CD8-positive, alpha-beta memory T cell (primary cell): ENCODE data around the gene GPSM1. TPM values are rescaled to one million over a fixed set of nuclear protein-coding genes. Genes with fewer than 3 reads are reported as not detected.

ENCODE experiments used
- CTCF ChIA-PET: fragments of 350-600 bp; sonication (Branson Sonifier 250); formaldehyde crosslinking; loops from one replicate; lab custom pipeline; 2021; ENCODE audit warnings: antibody characterized with exemption; lab: Charles Lee
- POLR2A ChIA-PET: fragments of 350-600 bp; sonication (Branson Sonifier 250); formaldehyde crosslinking; loops from one replicate; lab custom pipeline; 2021; ENCODE audit warnings: antibody characterized with exemption; lab: Charles Lee
- DNase-seq, 5 donors: peaks; one replicate each; pipeline versions ENCODE4 v3.0.0 to v3.0.0-alpha.2; 2020 to 2022; ENCODE audit warnings: mixed read lengths in 1 of 5
- H3K27ac ChIP-seq: one replicate; pipeline ENCODE4 v1.7.0; 2013; ENCODE audit warnings: low read depth, mild to moderate bottlenecking, low read length, moderate library complexity
- H3K27me3 ChIP-seq: 2 replicates; pipeline ENCODE4 v1.7.0; 2013; ENCODE audit warnings: low read length, mild to moderate bottlenecking; ENCODE audit not compliant: insufficient read depth, poor library complexity, severe bottlenecking
- H3K36me3 ChIP-seq: 2 replicates; pipeline ENCODE4 v1.7.0; 2013; ENCODE audit warnings: mild to moderate bottlenecking, low read length, moderate library complexity; ENCODE audit not compliant: insufficient read depth
- H3K4me1 ChIP-seq: 2 replicates; pipeline ENCODE4 v1.7.0; 2013; ENCODE audit warnings: mild to moderate bottlenecking, low read length, moderate library complexity; ENCODE audit not compliant: insufficient read depth
- H3K4me3 ChIP-seq: 2 replicates; pipeline ENCODE4 v1.7.0; 2013; ENCODE audit warnings: mild to moderate bottlenecking, low read length
- H3K9me3 ChIP-seq: 2 replicates; pipeline ENCODE4 v1.7.0; 2013; ENCODE audit warnings: mild to moderate bottlenecking, low read length
- H3K27ac Mint-ChIP-seq, 8 donors: one replicate each; pipeline ENCODE4 v1.8.0; 2020 to 2021; ENCODE audit warnings: mixed read lengths in 8 of 8, mild to moderate bottlenecking in 6 of 8, inconsistent platforms in 3 of 8, moderate library complexity in 3 of 8
- H3K27me3 Mint-ChIP-seq, 2 donors: one replicate each; pipeline ENCODE4 v1.8.0; 2020 to 2021; ENCODE audit warnings: mixed read lengths in 2 of 2, mild to moderate bottlenecking in 1 of 2, moderate library complexity in 1 of 2
- H3K36me3 Mint-ChIP-seq, 3 donors: one replicate each; pipeline ENCODE4 v1.8.0; 2020 to 2021; ENCODE audit warnings: mixed read lengths in 3 of 3, inconsistent platforms in 1 of 3, mild to moderate bottlenecking in 1 of 3
- H3K4me1 Mint-ChIP-seq, 3 donors: one replicate each; pipeline ENCODE4 v1.8.0; 2020 to 2021; ENCODE audit warnings: mixed read lengths in 3 of 3, inconsistent platforms in 1 of 3, mild to moderate bottlenecking in 1 of 3
- H3K4me3 Mint-ChIP-seq, 7 donors: one replicate each; pipeline ENCODE4 v1.8.0; 2020 to 2021; ENCODE audit warnings: mixed read lengths in 7 of 7, mild to moderate bottlenecking in 6 of 7, moderate library complexity in 4 of 7, inconsistent platforms in 2 of 7
- H3K9me3 Mint-ChIP-seq, 5 donors: one replicate each; pipeline ENCODE4 v1.8.0; 2020 to 2022; ENCODE audit warnings: mixed read lengths in 5 of 5, mild to moderate bottlenecking in 3 of 5, moderate library complexity in 2 of 5, inconsistent platforms in 1 of 5
- polyA plus RNA-seq: library from polyadenylated mRNA; unstranded; fragments of 300-500 nt; fragmentation: Illumina TruSeq; gene quantifications from one replicate; pipeline ENCODE4 v1.2.3, GENCODE V29; 2021
- total RNA-seq, 2 experiments: library from RNA; stranded (reverse); gene quantifications; one replicate each; pipeline ENCODE4 v1.2.3, GENCODE V29; 2021

Gene GPSM1
- total and polyA plus RNA-seq, 3 experiments from 2014 or later = 1.7 to 7.5 (median 6.8) TPM

DNA sequence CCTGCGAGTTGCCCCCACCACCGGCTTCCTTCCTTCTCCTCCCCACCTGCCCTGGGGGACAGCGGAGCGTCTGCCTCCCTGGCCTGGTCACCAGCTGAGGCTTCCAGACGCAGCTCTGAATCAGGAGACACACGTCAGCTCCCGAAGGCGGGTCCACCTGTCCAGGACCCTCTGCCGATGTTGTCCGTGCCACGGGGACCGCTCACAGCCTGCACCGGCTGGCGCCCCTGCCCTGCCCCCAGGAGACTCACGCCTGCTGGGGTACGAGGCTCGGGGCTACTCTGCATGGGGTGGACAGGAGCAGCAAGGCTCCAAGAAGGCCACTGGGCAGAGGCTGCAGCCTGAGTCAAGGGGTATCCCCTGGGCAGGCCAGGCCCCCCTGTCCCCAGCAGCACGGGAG, 21.5 kb upstream of the GPSM1 start:
- peaks cover 4 to 7% (median 5%) of the 10 kb centered on the region in 3 donors for H3K4me1 Mint-ChIP-seq
- H3K9me3 ChIP-seq = no peaks in the 10 kb centered on the region

DNA sequence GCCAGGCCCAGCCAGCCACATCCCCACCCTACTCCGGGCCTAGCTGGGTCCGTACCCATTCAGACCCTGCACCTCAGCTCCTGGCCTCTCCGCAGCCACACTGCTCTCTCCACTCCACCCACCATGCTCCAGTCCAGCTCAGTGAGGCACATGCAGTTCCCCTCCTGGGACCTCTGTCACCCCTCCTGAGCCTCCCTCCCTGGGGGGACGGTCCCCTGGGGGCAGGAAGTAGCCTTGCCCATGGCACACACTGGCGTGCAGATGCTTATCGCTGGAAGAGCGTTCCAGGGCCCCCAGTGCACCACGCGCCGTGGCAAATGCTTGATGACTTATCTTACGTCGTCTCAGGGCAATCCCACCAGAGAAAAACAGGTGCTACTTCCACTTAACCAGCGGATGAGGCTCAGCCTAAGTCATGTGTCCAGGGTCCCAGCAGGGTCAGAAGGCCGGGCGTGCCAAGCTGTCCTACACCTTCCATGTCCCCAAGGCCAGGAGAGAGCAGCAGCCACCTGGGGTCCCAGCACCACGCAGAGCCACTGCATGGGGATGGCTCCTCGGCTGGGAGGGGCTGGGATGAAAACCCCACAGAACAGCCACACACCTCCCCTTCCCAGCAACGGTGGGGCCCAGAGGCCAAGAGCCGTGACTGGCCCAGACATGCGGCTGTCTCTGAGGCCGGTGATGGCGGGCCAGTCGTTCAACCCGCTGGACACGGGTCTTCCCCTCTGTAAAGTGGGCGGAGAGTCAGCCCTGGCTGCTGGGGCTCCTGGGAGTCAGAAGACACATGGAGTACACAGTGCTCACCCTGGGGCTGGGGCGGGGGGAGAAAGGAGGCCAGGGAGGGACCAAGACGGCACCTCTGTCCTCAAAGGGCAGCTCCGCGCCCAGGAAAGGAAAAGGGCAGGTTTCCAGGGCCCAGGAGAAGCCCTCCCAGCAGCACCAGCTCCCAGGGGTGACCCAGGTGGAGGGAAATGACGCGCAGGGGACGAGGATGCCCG, 20.8 kb upstream of the GPSM1 start:
- Mint-ChIP-seq H3K4me3 (peak overlapping the region in 1 of 7 donors; percentile 4), H3K9me3 (no peaks in the 10 kb centered on the region), H3K27ac (peak overlapping the region in 1 of 8 donors; percentile 40), H3K4me1 (peaks cover 4 to 7% (median 5%) of the 10 kb centered on the region in 3 donors), H3K36me3 (no peaks in the 10 kb centered on the region), H3K27me3 (peaks cover 0 to 2% of the 10 kb centered on the region in 2 donors)
- ChIA-PET CTCF (no interaction called here), POLR2A (no interaction called here)
- no peak overlapping the region for H3K4me3 ChIP-seq
- H3K36me3 ChIP-seq = no peaks in the 10 kb centered on the region
- no peaks in the 10 kb centered on the region for H3K9me3 ChIP-seq
- H3K27me3 ChIP-seq = no peaks in the 10 kb centered on the region
- no peak for DNase-seq
- H3K4me1 ChIP-seq = no peaks in the 10 kb centered on the region
- no peak overlapping the region for H3K27ac ChIP-seq

More for the DNA sequence above, 21.5 kb upstream of the GPSM1 start:
- H3K27ac Mint-ChIP-seq = no peak overlapping the region
- CTCF ChIA-PET = no interaction called here
- Histone ChIP-seq H3K27ac (no peak overlapping the region), H3K4me3 (no peak overlapping the region), H3K4me1 (no peaks in the 10 kb centered on the region), H3K27me3 (no peaks in the 10 kb centered on the region), H3K36me3 (no peaks in the 10 kb centered on the region)
- H3K4me3 Mint-ChIP-seq = no peak overlapping the region
- POLR2A ChIA-PET = no interaction called here
- H3K27me3 Mint-ChIP-seq = peaks cover 0 to 2% of the 10 kb centered on the region in 2 donors
- no peaks in the 10 kb centered on the region for H3K9me3 Mint-ChIP-seq
- DNase-seq = no peak
- H3K36me3 Mint-ChIP-seq = no peaks in the 10 kb centered on the region

DNA sequence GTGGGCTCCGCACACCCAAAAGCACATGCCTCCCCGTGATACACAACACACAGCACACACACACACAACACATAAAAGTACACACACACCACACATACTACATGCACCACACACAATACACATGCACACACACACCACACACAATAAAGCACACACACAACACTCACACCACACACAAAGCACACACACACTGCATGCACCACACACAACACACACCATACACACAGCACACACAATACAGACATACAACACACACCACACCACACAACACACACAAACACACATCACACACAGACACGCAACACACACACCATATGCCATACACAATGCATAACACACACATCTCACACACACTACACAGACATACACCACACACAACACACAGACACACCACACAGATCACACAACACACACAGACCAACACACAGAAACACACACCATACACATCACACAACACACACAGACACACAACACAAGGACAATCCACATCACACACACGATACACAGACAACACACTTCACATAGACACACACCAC, 20.1 kb upstream of the GPSM1 start:
- no peak overlapping the region for H3K4me3 Mint-ChIP-seq

DNA sequence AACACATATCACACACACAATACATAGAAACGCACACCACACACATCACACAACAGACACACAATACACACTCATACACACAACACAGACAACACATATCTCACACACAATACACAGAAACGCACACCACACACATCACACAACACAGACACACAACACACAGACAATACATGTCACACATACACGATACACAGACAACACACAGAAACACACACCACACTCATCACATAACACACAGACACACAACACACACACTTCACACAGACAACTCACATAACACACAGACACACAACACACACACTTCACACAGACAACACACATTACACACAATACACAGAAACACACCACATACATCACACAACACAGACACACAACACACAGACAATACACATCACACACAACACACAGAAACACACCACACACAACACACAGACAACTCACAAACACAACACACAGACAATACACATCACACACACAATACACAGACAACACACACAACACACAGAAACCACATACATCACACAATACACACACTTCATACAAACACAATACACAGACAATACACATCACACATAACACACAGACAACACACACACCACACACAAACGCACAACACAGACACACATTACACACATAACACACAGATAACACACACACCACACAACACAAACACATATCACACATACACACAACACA, 19.2 kb upstream of the GPSM1 start:
- no peaks in the 10 kb centered on the region for H3K36me3 Mint-ChIP-seq
- ChIA-PET POLR2A (no interaction called here), CTCF (no interaction called here)
- no peaks in the 10 kb centered on the region for H3K9me3 Mint-ChIP-seq
- no peaks in the 10 kb centered on the region for H3K27me3 ChIP-seq
- H3K27ac ChIP-seq = no peak overlapping the region
- no peak for DNase-seq
- H3K27ac Mint-ChIP-seq = no peak overlapping the region
- no peaks in the 10 kb centered on the region for H3K9me3 ChIP-seq
- H3K4me1 ChIP-seq = no peaks in the 10 kb centered on the region
- peaks cover 0 to 5% of the 10 kb centered on the region in 2 donors for H3K27me3 Mint-ChIP-seq
- peaks cover 4 to 7% (median 5%) of the 10 kb centered on the region in 3 donors for H3K4me1 Mint-ChIP-seq
- H3K4me3 Mint-ChIP-seq = no peak overlapping the region
- no peaks in the 10 kb centered on the region for H3K36me3 ChIP-seq
- H3K4me3 ChIP-seq = no peak overlapping the region

More for the DNA sequence above, 20.1 kb upstream of the GPSM1 start:
- ChIA-PET CTCF (no interaction called here), POLR2A (no interaction called here)
- Histone ChIP-seq H3K36me3 (no peaks in the 10 kb centered on the region), H3K4me1 (no peaks in the 10 kb centered on the region), H3K4me3 (no peak overlapping the region), H3K27me3 (no peaks in the 10 kb centered on the region), H3K9me3 (no peaks in the 10 kb centered on the region), H3K27ac (no peak overlapping the region)
- H3K27me3 Mint-ChIP-seq = peaks cover 0 to 2% of the 10 kb centered on the region in 2 donors
- H3K9me3 Mint-ChIP-seq = no peaks in the 10 kb centered on the region
- no peak for DNase-seq
- H3K4me1 Mint-ChIP-seq = peaks cover 4 to 7% (median 5%) of the 10 kb centered on the region in 3 donors
- H3K27ac Mint-ChIP-seq = no peak overlapping the region
- H3K36me3 Mint-ChIP-seq = no peaks in the 10 kb centered on the region

DNA sequence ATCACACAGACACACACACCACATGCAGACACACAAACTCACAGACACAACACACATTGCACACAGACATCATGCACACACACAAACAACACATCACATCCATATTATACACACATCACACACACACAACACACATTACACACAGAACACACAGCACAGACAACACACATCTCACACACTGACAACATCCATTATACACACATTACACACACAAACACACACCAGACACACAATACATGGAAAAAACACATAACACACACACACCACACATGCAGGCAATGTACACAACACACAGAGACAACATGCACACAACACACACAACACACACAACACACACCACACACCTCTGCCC, 18.7 kb upstream of the GPSM1 start:
- Histone ChIP-seq H3K36me3 (no peaks in the 10 kb centered on the region), H3K4me1 (no peaks in the 10 kb centered on the region), H3K27me3 (no peaks in the 10 kb centered on the region), H3K27ac (no peak overlapping the region), H3K4me3 (no peak overlapping the region), H3K9me3 (no peaks in the 10 kb centered on the region)
- no peak for DNase-seq
- Mint-ChIP-seq H3K4me1 (peaks cover 4 to 7% (median 5%) of the 10 kb centered on the region in 3 donors), H3K4me3 (no peak overlapping the region), H3K27ac (no peak overlapping the region), H3K27me3 (peaks cover 0 to 5% of the 10 kb centered on the region in 2 donors), H3K36me3 (no peaks in the 10 kb centered on the region), H3K9me3 (no peaks in the 10 kb centered on the region)
- ChIA-PET POLR2A (no interaction called here), CTCF (no interaction called here)

DNA sequence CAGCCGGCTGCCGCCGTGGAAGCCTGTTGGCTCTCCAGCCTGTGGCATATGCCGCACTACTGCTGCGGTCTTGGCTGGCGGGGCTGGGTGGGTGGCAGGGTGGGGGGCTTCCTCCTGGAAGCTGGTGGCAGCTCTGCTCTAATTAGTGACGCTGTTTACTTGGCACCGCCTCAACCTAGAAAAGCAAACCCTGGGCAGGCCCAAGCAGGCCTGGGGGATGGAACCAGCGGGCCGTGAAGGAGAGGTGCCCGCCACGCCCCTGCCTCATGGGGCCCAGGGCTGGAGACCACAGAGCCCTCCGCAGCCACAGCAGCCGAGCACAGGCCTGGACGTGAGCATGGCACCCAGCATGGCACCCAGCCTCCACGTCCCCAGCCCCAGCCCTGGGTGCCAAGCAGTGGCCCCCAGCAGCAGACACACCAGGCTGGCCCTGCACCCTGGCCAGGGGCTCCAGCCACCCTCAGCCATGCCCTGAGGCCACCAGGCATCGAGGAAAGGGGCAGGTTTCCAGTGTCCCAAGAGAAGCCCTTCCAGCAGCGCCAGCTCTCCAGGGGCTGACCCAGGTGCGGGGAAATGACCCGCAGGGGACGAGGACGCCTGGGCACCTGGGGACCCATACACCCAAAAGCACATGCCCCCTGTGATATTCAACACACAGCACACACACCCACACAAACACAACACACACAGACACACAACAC, 18.1 kb upstream of the GPSM1 start:
- Mint-ChIP-seq H3K4me1 (peaks cover 4 to 7% (median 5%) of the 10 kb centered on the region in 3 donors), H3K27me3 (peaks cover 0 to 5% of the 10 kb centered on the region in 2 donors), H3K27ac (no peak overlapping the region), H3K9me3 (no peaks in the 10 kb centered on the region), H3K36me3 (no peaks in the 10 kb centered on the region), H3K4me3 (no peak overlapping the region)
- no peaks in the 10 kb centered on the region for H3K9me3 ChIP-seq
- DNase-seq = peak in 1 of 5 donors; percentile 7
- H3K4me3 ChIP-seq = no peak overlapping the region
- no peaks in the 10 kb centered on the region for H3K36me3 ChIP-seq
- no peaks in the 10 kb centered on the region for H3K4me1 ChIP-seq
- H3K27me3 ChIP-seq = no peaks in the 10 kb centered on the region
- ChIA-PET POLR2A (no interaction called here), CTCF (no interaction called here)
- H3K27ac ChIP-seq = no peak overlapping the region

DNA sequence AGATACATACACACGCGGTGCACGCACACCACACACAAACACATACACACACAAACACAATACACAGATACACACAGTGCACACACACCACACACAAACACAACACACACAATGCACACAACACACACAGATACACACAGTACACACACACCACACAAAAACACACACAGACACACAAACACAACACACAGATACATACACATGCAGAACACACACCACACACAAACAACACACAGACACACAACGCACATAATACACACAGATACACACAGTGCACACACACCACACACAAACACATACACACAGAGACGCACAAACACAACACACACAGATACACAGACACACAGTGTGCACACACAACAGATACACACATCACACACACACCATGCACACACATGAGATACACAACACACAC, 17.5 kb upstream of the GPSM1 start:
- ChIA-PET POLR2A (no interaction called here), CTCF (no interaction called here)
- no peak overlapping the region for H3K27ac ChIP-seq
- no peaks in the 10 kb centered on the region for H3K36me3 ChIP-seq
- H3K4me3 ChIP-seq = no peak overlapping the region
- DNase-seq = no peak
- Mint-ChIP-seq H3K9me3 (peaks cover 0 to under 1% (median 0%) of the 10 kb centered on the region in 5 donors), H3K27me3 (peaks cover 0 to 5% of the 10 kb centered on the region in 2 donors), H3K4me3 (no peak overlapping the region), H3K36me3 (peaks cover 0 to 3% (median 0%) of the 10 kb centered on the region in 3 donors), H3K4me1 (peaks cover 4 to 7% (median 5%) of the 10 kb centered on the region in 3 donors), H3K27ac (no peak overlapping the region)
- no peaks in the 10 kb centered on the region for H3K27me3 ChIP-seq
- H3K4me1 ChIP-seq = no peaks in the 10 kb centered on the region
- peaks cover 3% of the 10 kb centered on the region for H3K9me3 ChIP-seq
